T-cell (primary cell): ENCODE results near the gene TGFBR2. TPM values are rescaled to one million over a fixed set of nuclear protein-coding genes. Genes with fewer than 3 reads are reported as not detected.
A peak's percentile ranks its signal among the peaks of the same experiment; 100 is the strongest.

Source experiments
- ATAC-seq, 4 experiments: fragments of 200-7000 bp in 3 of 4; fragments of 150-1000 bp in 1 of 4; cut with Tn5 transposase; replicated peaks in 1 of 4; 1 replicate in 3 of 4; 2 replicates in 1 of 4; pipeline ENCODE4 v1.10.0; 2021; ENCODE audit warnings: moderate library complexity in 3 of 4, mild to moderate bottlenecking in 2 of 4, moderate number of reproducible peaks in 1 of 4
- CTCF ChIA-PET, 2 donors: fragments of 300-600 bp; sonication (Branson Sonifier 250); formaldehyde crosslinking; loops; one replicate each; lab custom pipeline; 2022; ENCODE audit warnings: antibody characterized with exemption in 2 of 2; lab: Charles Lee
- POLR2A ChIA-PET, 2 donors: fragments of 300-600 bp; sonication (Branson Sonifier 250); formaldehyde crosslinking; loops; one replicate each; lab custom pipeline; 2022; ENCODE audit warnings: antibody characterized with exemption in 2 of 2; lab: Charles Lee
- DNase-seq, 35 experiments: peaks; one replicate each; pipeline versions ENCODE4 v3.0.0 to v3.0.0-alpha.2; 2013 to 2023
- H3K27ac ChIP-seq: one replicate; pipeline ENCODE4 v1.5.1; 2013; ENCODE audit warnings: low read length
- H3K27me3 ChIP-seq, 2 experiments: replicated peaks in 1 of 2; 1 replicate in 1 of 2; 2 replicates in 1 of 2; pipeline versions ENCODE4 v1.6.1 to v1.7.0; 2013; ENCODE audit warnings: low read length in 1 of 2, mixed read lengths in 1 of 2; ENCODE audit not compliant: control insufficient read depth in 2 of 2, insufficient read depth in 2 of 2; ENCODE audit errors: extremely low read depth in 1 of 2
- H3K36me3 ChIP-seq, 2 donors: 1 replicate in 1 of 2; 2 replicates in 1 of 2; pipeline versions ENCODE4 v1.6.1 to v1.7.0; 2013; ENCODE audit warnings: low read length in 1 of 2; ENCODE audit not compliant: control insufficient read depth in 2 of 2, insufficient read depth in 1 of 2; ENCODE audit errors: extremely low read depth in 1 of 2
- H3K4me1 ChIP-seq, 2 experiments: 1 replicate in 1 of 2; 2 replicates in 1 of 2; pipeline versions ENCODE4 v1.6.1 to v1.7.0; 2013; ENCODE audit warnings: low read length in 2 of 2, mixed read lengths in 1 of 2; ENCODE audit not compliant: insufficient read depth in 2 of 2, control insufficient read depth in 1 of 2; ENCODE audit errors: extremely low read depth in 1 of 2
- H3K4me3 ChIP-seq, 2 donors: 1 replicate in 1 of 2; 2 replicates in 1 of 2; pipeline versions ENCODE4 v1.5.1 to v1.7.0; 2013; ENCODE audit warnings: mild to moderate bottlenecking in 2 of 2, low read length in 1 of 2, moderate library complexity in 1 of 2; ENCODE audit not compliant: control insufficient read depth in 1 of 2; ENCODE audit errors: extremely low read depth in 1 of 2
- H3K9me3 ChIP-seq: 2 replicates; pipeline ENCODE4 v1.7.0; 2013
- H3K27ac Mint-ChIP-seq, 2 donors: one replicate each; pipeline ENCODE4 v1.8.0; 2020 to 2021; ENCODE audit warnings: mild to moderate bottlenecking in 2 of 2, mixed read lengths in 2 of 2
- H3K27me3 Mint-ChIP-seq, 2 donors: one replicate each; pipeline ENCODE4 v1.8.0; 2021 to 2022; ENCODE audit warnings: mixed read lengths in 2 of 2
- H3K36me3 Mint-ChIP-seq: one replicate; pipeline ENCODE4 v1.8.0; 2021; ENCODE audit warnings: mixed read lengths
- H3K4me1 Mint-ChIP-seq, 3 donors: one replicate each; pipeline ENCODE4 v1.8.0; 2020 to 2022; ENCODE audit warnings: mixed read lengths in 3 of 3, mild to moderate bottlenecking in 1 of 3
- H3K4me3 Mint-ChIP-seq, 3 donors: one replicate each; pipeline ENCODE4 v1.8.0; 2020 to 2022; ENCODE audit warnings: mild to moderate bottlenecking in 3 of 3, mixed read lengths in 3 of 3, moderate library complexity in 3 of 3
- H3K9me3 Mint-ChIP-seq, 3 donors: one replicate each; pipeline ENCODE4 v1.8.0; 2020 to 2022; ENCODE audit warnings: mixed read lengths in 3 of 3
- WGBS: methylation state at CpG from one replicate; pipeline ENCODE4 v1.1.5; 2013; ENCODE audit warnings: missing lambda C conversion rate; ENCODE audit not compliant: insufficient coverage; 5-methylcytosine and 5-hydroxymethylcytosine counted together
- total RNA-seq, 35 experiments: library from RNA in 6 of 35; stranded (reverse) in 6 of 35; fragments of 120-200 nt in 1 of 35; gene quantifications; one replicate each; pipeline versions ENCODE4 v1.2.1 to v1.2.4 and lab custom pipeline; 2013 to 2026

TGFBR2 gene
- total RNA-seq, 5 donors from 2014 or later (not counting 1 experiment from before 2014, with no cell fraction given) = 114 to 145 (median 127) TPM

- Histone ChIP-seq H3K36me3 (peaks cover 0 to 3% of the 10 kb centered on the region in 2 donors), H3K9me3 (no peaks in the 10 kb centered on the region), H3K4me1 (peaks cover 54 to 86% of the 10 kb centered on the region in 2 experiments), H3K27me3 (no peaks in the 10 kb centered on the region), H3K27ac (peak overlapping the region; percentile 64), H3K4me3 (no peak overlapping the region)
- no peaks in the 10 kb centered on the region for H3K27me3 Mint-ChIP-seq
- WGBS = no CpG with 5 or more reads among the region's 1 CpG
- H3K4me3 Mint-ChIP-seq = peak overlapping the region; percentile 96 to 99 (median 97)
- H3K9me3 Mint-ChIP-seq = no peaks in the 10 kb centered on the region
- POLR2A ChIA-PET = interaction anchor here (0.8 to 1.4 kb wide), 3 partner anchors 8 to 45 kb away, joined by 3 to 6 read pairs (median 3); no protein-coding TSS in a partner anchor
- CTCF ChIA-PET = interaction anchor here (0.5 to 2.4 kb wide), 3 partner anchors 14 to 79 kb away, joined by 3 to 25 read pairs (median 3); no protein-coding TSS in a partner anchor
- H3K27ac Mint-ChIP-seq = peak overlapping the region; percentile 91 to 92
- peaks cover 22% of the 10 kb centered on the region for H3K36me3 Mint-ChIP-seq
- ATAC-seq (no peak), DNase-seq (no peak)
- peaks cover 91 to 100% (median 95%) of the 10 kb centered on the region in 3 donors for H3K4me1 Mint-ChIP-seq
Measured at GRCh38 chr3:30614943-30615342, 8.5 kb downstream of the TGFBR2 start.

- ChIA-PET CTCF (interaction anchor here (0.5 to 2.4 kb wide), 10 partner anchors 8 to 288 kb away, joined by 3 to 25 read pairs (median 4); no protein-coding TSS in a partner anchor), POLR2A (interaction anchor here (0.6 to 1.6 kb wide), 10 partner anchors 7 to 280 kb away, joined by 3 to 6 read pairs (median 4); partner anchors contain the start of gene TGFBR2 (in 1 of the 2))
- Mint-ChIP-seq H3K4me3 (peak overlapping the region; percentile 96 to 99 (median 97)), H3K9me3 (no peaks in the 10 kb centered on the region), H3K27ac (peak overlapping the region; percentile 94 to 96), H3K27me3 (no peaks in the 10 kb centered on the region), H3K4me1 (peaks cover 91 to 100% (median 96%) of the 10 kb centered on the region in 3 donors), H3K36me3 (peaks cover 30% of the 10 kb centered on the region)
- ATAC-seq (no peak), DNase-seq (no peak)
- Histone ChIP-seq H3K27me3 (no peaks in the 10 kb centered on the region), H3K9me3 (no peaks in the 10 kb centered on the region), H3K27ac (peak overlapping the region; percentile 64), H3K36me3 (peaks cover 0 to 3% of the 10 kb centered on the region in 2 donors), H3K4me3 (no peak overlapping the region), H3K4me1 (peaks cover 56 to 90% of the 10 kb centered on the region in 2 experiments)
- no CpG with 5 or more reads among the region's 3 CpGs for WGBS
Measured at GRCh38 chr3:30615615-30616346, 9.4 kb downstream of the TGFBR2 start.

GRCh38 chr3:30616347-30617027 lies 10.1 kb downstream of the TGFBR2 start:
- Mint-ChIP-seq H3K4me3 (peak overlapping the region; percentile 74 to 97 (median 75)), H3K27me3 (no peaks in the 10 kb centered on the region), H3K4me1 (peaks cover 94 to 100% (median 96%) of the 10 kb centered on the region in 3 donors), H3K27ac (peak overlapping the region; percentile 94 to 96), H3K36me3 (peaks cover 34% of the 10 kb centered on the region), H3K9me3 (no peaks in the 10 kb centered on the region)
- POLR2A ChIA-PET = interaction anchor here (0.5 to 1.6 kb wide), 11 partner anchors 8 to 916 kb away, joined by 3 to 8 read pairs (median 4); partner anchors contain the start of genes STT3B (in 1 of the 2) and TGFBR2 (in 1 of the 2)
- Histone ChIP-seq H3K27me3 (no peaks in the 10 kb centered on the region), H3K9me3 (no peaks in the 10 kb centered on the region), H3K36me3 (peaks cover 0 to 3% of the 10 kb centered on the region in 2 donors), H3K27ac (peak overlapping the region; percentile 64), H3K4me3 (peak overlapping the region in 1 of 2 donors; percentile 18), H3K4me1 (peaks cover 60 to 90% of the 10 kb centered on the region in 2 experiments)
- WGBS = no CpG with 5 or more reads among the region's 1 CpG
- CTCF ChIA-PET = interaction anchor here in 1 of 2 donors (0.5 to 2.4 kb wide), 10 partner anchors 9 to 1817 kb away, joined by 3 to 25 read pairs (median 4); no protein-coding TSS in a partner anchor
- ATAC-seq (peak in 3 of 4 experiments; percentile 28 to 33 (median 32)), DNase-seq (peak in 1 of 35 experiments; percentile 32)

- Mint-ChIP-seq H3K36me3 (peaks cover 38% of the 10 kb centered on the region), H3K4me3 (peak overlapping the region; percentile 74 to 97 (median 75)), H3K4me1 (peaks cover 94 to 100% (median 96%) of the 10 kb centered on the region in 3 donors), H3K9me3 (no peaks in the 10 kb centered on the region), H3K27ac (peak overlapping the region; percentile 94 to 96), H3K27me3 (no peaks in the 10 kb centered on the region)
- H3K4me3 ChIP-seq = peak overlapping the region in 1 of 2 donors; percentile 2
- DNase-seq = peak in 1 of 35 experiments; percentile 46
- no CpG with 5 or more reads among the region's 5 CpGs for WGBS
- H3K27me3 ChIP-seq = no peaks in the 10 kb centered on the region
- H3K36me3 ChIP-seq = peaks cover 0 to 3% of the 10 kb centered on the region in 2 donors
- H3K27ac ChIP-seq = peak overlapping the region; percentile 64
- ATAC-seq = peak; percentile 35 to 61 (median 46)
- CTCF ChIA-PET = interaction anchor here (0.6 to 2.4 kb wide), 8 partner anchors 9 to 1917 kb away, joined by 3 to 25 read pairs (median 4); no protein-coding TSS in a partner anchor
- POLR2A ChIA-PET = interaction anchor here (0.5 to 1.6 kb wide), 7 partner anchors 9 to 915 kb away, joined by 3 to 8 read pairs (median 5); partner anchors contain the start of genes STT3B (in 1 of the 2) and TGFBR2 (in 1 of the 2)
- H3K9me3 ChIP-seq = no peaks in the 10 kb centered on the region
- peaks cover 58 to 91% of the 10 kb centered on the region in 2 experiments for H3K4me1 ChIP-seq
Measured at GRCh38 chr3:30617069-30617468, 10.7 kb downstream of the TGFBR2 start.

- no peaks in the 10 kb centered on the region for H3K9me3 ChIP-seq
- Mint-ChIP-seq H3K27ac (peak overlapping the region; percentile 82 to 89), H3K4me3 (peak overlapping the region; percentile 47 to 97 (median 54)), H3K36me3 (peaks cover 41% of the 10 kb centered on the region), H3K9me3 (no peaks in the 10 kb centered on the region), H3K27me3 (no peaks in the 10 kb centered on the region), H3K4me1 (peaks cover 94 to 100% (median 96%) of the 10 kb centered on the region in 3 donors)
- no peaks in the 10 kb centered on the region for H3K27me3 ChIP-seq
- ChIA-PET CTCF (interaction anchor here (0.6 to 1.9 kb wide), 4 partner anchors 15 to 1916 kb away, joined by 3 to 9 read pairs (median 4); no protein-coding TSS in a partner anchor), POLR2A (interaction anchor here (0.7 to 1.6 kb wide), 2 partner anchors 11 to 26 kb away, joined by 3 to 5 read pairs; no protein-coding TSS in a partner anchor)
- peak overlapping the region; percentile 64 for H3K27ac ChIP-seq
- DNase-seq = no peak
- H3K36me3 ChIP-seq = peaks cover 0 to 3% of the 10 kb centered on the region in 2 donors
- H3K4me1 ChIP-seq = peaks cover 58 to 88% of the 10 kb centered on the region in 2 experiments
- no CpG with 5 or more reads among the region's 2 CpGs for WGBS
- peak overlapping the region in 1 of 2 donors; percentile 44 for H3K4me3 ChIP-seq
- peak in 1 of 4 experiments; percentile 15 for ATAC-seq
Measured at GRCh38 chr3:30617653-30618052, 11.3 kb downstream of the TGFBR2 start.
